OCI-LY3 (cell line): ENCODE results near the gene PRKCQ.

Experiments used
- EZH2phosphoT487 ChIP-seq: fragments of 200-600 bp; shearing (Covaris generic); IDR thresholded peaks from 2 replicates; pipeline ENCODE4 v1.6.1; 2018; ENCODE audit warnings: antibody characterized with exemption, mixed run types, low read depth
- TF ChIP-seq, protein P1 (sequence below): fragments of 200-600, 300-600 bp; sonication (generic); IDR thresholded peaks from 2 replicates; pipeline ENCODE4 v1.5.1; 2014; ENCODE audit warnings: antibody characterized with exemption, low read length, low read depth

DNA sequence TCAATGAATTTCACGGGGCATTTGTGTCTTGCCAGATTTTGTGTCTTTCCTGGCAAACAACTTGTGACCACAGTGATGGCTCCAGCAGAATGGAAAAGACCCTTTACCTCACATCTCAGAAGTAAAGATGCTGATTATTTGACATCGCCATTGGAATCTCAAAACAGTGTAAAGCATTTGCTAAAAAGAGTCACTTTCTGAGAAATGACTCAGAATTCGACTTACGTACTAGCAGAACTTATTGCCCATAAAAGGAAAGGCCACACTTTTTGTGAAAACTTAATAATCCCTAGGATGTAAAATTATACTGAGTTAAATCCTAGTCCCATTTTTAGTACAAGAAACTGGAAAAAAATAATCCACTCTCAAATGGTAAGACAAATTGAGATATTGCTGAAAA lies 35.9 kb upstream of the PRKCQ start:
- TF ChIP-seq, protein P1, sequence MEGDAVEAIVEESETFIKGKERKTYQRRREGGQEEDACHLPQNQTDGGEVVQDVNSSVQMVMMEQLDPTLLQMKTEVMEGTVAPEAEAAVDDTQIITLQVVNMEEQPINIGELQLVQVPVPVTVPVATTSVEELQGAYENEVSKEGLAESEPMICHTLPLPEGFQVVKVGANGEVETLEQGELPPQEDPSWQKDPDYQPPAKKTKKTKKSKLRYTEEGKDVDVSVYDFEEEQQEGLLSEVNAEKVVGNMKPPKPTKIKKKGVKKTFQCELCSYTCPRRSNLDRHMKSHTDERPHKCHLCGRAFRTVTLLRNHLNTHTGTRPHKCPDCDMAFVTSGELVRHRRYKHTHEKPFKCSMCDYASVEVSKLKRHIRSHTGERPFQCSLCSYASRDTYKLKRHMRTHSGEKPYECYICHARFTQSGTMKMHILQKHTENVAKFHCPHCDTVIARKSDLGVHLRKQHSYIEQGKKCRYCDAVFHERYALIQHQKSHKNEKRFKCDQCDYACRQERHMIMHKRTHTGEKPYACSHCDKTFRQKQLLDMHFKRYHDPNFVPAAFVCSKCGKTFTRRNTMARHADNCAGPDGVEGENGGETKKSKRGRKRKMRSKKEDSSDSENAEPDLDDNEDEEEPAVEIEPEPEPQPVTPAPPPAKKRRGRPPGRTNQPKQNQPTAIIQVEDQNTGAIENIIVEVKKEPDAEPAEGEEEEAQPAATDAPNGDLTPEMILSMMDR = no peak
- TF ChIP-seq EZH2phosphoT487 = no peak
